ENCODE measurements around the gene CD33.

Gene CD33

GRCh38 chr19:51186323-51186722, 38.6 kb upstream of the CD33 start:
- no peak overlapping the region for H3K27ac ChIP-seq
- TF ChIP-seq, protein P1, sequence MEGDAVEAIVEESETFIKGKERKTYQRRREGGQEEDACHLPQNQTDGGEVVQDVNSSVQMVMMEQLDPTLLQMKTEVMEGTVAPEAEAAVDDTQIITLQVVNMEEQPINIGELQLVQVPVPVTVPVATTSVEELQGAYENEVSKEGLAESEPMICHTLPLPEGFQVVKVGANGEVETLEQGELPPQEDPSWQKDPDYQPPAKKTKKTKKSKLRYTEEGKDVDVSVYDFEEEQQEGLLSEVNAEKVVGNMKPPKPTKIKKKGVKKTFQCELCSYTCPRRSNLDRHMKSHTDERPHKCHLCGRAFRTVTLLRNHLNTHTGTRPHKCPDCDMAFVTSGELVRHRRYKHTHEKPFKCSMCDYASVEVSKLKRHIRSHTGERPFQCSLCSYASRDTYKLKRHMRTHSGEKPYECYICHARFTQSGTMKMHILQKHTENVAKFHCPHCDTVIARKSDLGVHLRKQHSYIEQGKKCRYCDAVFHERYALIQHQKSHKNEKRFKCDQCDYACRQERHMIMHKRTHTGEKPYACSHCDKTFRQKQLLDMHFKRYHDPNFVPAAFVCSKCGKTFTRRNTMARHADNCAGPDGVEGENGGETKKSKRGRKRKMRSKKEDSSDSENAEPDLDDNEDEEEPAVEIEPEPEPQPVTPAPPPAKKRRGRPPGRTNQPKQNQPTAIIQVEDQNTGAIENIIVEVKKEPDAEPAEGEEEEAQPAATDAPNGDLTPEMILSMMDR (conservative IDR thresholded peaks at IDR 0.05), result no peak
- no peak for TF ChIP-seq ZFX (IDR thresholded peaks at IDR 0.05)

DNA sequence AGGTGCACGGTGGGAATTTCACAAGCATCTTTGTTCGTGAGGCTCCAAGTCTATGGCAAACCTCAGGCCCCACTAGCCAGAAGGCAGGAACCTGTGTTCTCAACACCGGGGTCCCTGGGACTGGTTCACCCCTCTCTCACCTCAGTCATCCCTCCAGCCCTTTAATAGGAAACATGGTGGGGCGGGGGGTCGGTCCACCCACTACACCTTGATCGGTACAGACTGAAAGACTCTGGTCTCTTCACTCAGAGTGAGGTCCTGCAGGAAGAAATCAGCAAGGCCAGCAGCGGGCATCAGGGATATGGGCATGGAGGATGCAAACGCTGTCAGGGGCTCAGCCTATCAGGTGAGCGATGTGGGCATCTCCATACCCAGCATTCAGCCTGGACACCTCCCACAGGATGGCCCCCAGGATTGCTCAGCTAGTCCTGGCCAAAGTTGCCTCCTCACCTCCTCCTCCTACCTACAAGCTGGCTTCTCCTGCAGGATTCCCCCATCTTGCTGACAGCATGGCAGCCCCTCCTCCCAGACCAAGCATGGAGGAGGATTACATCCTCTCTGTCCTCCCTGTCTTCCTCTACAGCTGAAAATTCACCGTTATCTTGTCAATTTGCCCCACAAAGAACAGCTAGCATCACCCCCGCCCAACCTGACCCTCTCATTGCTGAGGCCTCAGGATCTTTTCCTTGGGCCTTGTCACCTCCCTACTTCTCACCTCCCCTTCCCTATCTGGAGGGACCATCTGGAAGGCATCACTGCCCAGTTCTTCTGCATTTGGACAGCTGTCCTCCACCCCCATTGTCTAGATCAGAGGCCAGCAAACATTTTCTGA, 37.3 kb upstream of the CD33 start:
- no peak overlapping the region for H3K27ac ChIP-seq
- TF ChIP-seq ZFX (IDR thresholded peaks at IDR 0.05), result no peak
- TF ChIP-seq, protein P1 (conservative IDR thresholded peaks at IDR 0.05), result no peak

- no peak overlapping the region for H3K27ac ChIP-seq
- no peak for TF ChIP-seq ZFX (IDR thresholded peaks at IDR 0.05)
- TF ChIP-seq, protein P1 (conservative IDR thresholded peaks at IDR 0.05), result no peak
Measured at GRCh38 chr19:51188227-51188559, 36.7 kb upstream of the CD33 start.

GRCh38 chr19:51192689-51193088, 32.2 kb upstream of the CD33 start:
- H3K27ac ChIP-seq, result no peak overlapping the region
- TF ChIP-seq ZFX (IDR thresholded peaks at IDR 0.05), result no peak
- TF ChIP-seq, protein P1 (conservative IDR thresholded peaks at IDR 0.05), result no peak

DNA sequence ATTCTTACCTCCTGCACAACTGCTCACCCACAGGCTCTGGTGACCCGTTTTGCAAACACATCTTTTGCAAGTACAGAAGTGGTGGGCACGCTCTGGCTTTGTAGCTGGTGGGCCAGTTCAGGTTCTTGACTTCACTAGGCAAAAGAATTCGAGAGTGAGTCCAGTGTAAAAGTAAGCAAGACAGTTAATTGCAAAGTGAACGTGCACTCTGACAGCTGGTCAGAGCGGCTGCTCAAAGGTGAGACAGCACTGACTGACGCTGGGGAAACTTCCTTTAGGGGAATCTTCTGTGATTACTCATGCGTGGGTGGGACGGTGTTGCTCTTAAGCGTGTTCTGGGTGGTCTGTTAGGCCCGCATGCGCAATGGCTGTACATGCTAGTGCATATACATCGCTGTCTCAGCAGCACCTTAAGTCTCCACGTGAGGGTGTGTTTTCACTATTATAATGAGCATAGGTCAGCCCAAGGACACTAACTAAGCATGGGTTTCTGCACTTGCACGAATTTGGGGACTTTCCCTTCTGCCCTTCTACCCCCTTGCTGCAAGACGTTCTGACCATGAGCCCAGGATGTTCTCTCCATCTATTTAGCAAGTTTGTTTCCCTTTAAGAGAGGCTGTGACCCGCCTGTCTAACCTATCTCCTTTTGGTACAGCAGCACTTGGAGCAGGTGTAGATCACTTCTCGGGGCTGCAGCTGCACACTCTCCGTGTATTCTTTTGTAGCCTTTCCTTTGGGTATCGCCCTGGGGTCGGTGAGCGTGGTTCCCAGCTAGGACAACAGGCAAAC, 30.2 kb upstream of the CD33 start:
- H3K27ac ChIP-seq, result no peak overlapping the region
- no peak for TF ChIP-seq ZFX (IDR thresholded peaks at IDR 0.05)
- TF ChIP-seq, protein P1 (conservative IDR thresholded peaks at IDR 0.05), result no peak

DNA sequence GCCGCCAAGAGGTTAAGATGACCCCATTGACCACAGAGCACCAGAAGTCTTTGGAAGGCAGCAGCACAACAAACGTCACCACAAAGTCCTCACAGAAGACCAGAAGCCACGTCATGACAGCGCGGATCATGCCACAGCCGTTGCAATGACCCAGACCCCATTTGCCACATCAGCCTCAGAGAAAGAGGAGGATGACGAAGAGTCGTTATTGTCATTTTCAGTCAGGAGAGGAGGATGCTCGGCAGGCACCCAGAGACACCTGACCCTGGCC, 29.6 kb upstream of the CD33 start:
- no peak overlapping the region for H3K27ac ChIP-seq
- TF ChIP-seq, protein P1 (conservative IDR thresholded peaks at IDR 0.05), result no peak
- TF ChIP-seq ZFX (IDR thresholded peaks at IDR 0.05), result no peak

- H3K27ac ChIP-seq, result no peak overlapping the region
- TF ChIP-seq, protein P1 (conservative IDR thresholded peaks at IDR 0.05), result no peak
- TF ChIP-seq ZFX (IDR thresholded peaks at IDR 0.05), result no peak
Measured at GRCh38 chr19:51195616-51196015, 29.3 kb upstream of the CD33 start.

All from C4-2B (cell line).